Loucy (cell line): Measurements from ENCODE around the gene LASP1.

Experiments used
- EZH2phosphoT487 ChIP-seq: fragments of 200-600 bp; IDR thresholded peaks from 2 replicates; pipeline ENCODE4 v1.6.1; 2018; ENCODE audit warnings: antibody characterized with exemption, mild to moderate bottlenecking, moderate library complexity, borderline replicate concordance
- TF ChIP-seq, protein P1 (sequence below): fragments of 200-600 bp; sonication (generic); conservative IDR thresholded peaks from 2 replicates; pipeline ENCODE4 v1.5.1; 2014; ENCODE audit warnings: mild to moderate bottlenecking, antibody characterized with exemption, low read length

DNA sequence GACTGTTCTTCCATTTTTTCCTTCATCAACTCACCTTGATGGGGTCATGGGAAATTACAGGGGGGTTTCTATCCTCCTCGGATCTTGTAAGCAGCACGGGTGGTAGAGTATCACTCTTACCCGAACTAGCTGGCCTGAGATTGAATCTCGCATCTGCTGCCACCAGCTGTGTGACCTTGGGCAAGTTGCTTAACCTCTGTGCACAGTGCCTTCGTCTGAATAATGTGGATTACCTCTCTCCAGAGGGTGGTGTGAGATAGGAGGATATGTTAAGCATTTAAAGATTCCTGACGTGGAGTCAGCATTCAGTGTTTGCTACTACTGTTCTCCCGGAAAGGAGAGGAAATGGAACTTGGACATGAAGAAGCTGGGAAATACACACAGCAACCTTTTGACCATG lies 24.4 kb downstream of the LASP1 start:
- TF ChIP-seq, protein P1, sequence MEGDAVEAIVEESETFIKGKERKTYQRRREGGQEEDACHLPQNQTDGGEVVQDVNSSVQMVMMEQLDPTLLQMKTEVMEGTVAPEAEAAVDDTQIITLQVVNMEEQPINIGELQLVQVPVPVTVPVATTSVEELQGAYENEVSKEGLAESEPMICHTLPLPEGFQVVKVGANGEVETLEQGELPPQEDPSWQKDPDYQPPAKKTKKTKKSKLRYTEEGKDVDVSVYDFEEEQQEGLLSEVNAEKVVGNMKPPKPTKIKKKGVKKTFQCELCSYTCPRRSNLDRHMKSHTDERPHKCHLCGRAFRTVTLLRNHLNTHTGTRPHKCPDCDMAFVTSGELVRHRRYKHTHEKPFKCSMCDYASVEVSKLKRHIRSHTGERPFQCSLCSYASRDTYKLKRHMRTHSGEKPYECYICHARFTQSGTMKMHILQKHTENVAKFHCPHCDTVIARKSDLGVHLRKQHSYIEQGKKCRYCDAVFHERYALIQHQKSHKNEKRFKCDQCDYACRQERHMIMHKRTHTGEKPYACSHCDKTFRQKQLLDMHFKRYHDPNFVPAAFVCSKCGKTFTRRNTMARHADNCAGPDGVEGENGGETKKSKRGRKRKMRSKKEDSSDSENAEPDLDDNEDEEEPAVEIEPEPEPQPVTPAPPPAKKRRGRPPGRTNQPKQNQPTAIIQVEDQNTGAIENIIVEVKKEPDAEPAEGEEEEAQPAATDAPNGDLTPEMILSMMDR = no peak
- no peak for TF ChIP-seq EZH2phosphoT487
